Iris pigment epithelial cell (primary cell): ENCODE measurements around the gene MFAP4.

Source experiments
- DNase-seq: peaks from one replicate; pipeline ENCODE4 v3.0.0-alpha.2; 2011; ENCODE audit warnings: low read depth

The MFAP4 gene

GRCh38 chr17:19386974-19387920 lies at the start of gene MFAP4:
Gene MFAP4 (minus strand): TSS chr17:19387190. CDS start chr17:19387155, 35 bp downstream.
- peak; percentile 77 for DNase-seq

DNA sequence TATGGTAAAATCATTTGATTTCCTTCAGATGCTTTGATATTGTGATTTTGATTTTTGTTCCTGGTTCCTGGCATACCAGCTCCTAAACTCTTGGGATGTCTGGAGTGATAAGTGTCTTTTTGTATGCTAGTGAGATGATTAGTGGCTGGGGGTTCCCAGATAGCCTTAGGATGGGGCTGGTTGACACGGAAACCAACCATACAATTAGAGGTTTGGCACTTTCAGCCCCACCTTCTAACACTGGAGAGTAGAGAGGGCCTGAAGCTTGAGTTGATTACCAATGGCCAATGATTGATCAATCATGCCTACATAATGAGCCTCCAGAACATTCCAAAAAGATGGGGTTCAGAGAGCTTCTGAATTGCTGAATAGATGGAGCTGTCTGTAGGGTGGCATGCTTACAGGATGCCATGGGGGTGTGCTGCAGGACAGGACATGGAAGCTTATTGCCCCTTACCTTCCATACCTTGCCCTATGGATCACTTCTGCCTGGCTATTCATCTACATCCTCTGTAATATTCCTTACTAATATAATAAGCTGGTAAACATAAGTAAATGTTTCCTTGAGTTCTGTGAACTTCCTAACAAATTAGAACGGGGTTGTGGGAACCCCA lies 46.8 kb upstream of the MFAP4 start:
- no peak for DNase-seq

GRCh38 chr17:19433255-19433654 lies 46.3 kb upstream of the MFAP4 start:
- DNase-seq, result no peak

GRCh38 chr17:19431691-19432090 lies 44.7 kb upstream of the MFAP4 start:
- no peak for DNase-seq

DNA sequence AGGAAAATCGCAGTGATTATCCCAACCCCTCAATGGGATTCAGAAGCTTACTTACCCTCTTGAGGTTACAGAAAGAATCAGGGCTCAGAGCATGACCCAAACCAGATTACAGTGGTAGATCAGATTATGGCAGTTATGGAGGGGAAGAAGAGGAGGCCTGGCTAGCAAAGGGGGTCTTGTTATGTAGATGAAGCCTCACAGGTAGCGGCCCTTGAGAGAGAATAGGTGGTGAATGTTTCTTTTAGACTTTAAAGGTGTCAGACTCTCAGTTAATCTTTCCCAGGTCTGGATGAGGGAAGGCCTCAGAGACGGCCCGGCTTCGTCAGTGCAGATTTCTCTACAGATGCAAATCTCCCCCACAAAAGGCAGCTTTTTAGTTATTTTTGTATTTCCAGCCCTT lies 39.6 kb upstream of the MFAP4 start:
- DNase-seq, result no peak

- DNase-seq, result peak; percentile 49
Measured at GRCh38 chr17:19424934-19425868, 38.2 kb upstream of the MFAP4 start.

- DNase-seq, result no peak
Measured at GRCh38 chr17:19421926-19422325, 34.9 kb upstream of the MFAP4 start.

DNA sequence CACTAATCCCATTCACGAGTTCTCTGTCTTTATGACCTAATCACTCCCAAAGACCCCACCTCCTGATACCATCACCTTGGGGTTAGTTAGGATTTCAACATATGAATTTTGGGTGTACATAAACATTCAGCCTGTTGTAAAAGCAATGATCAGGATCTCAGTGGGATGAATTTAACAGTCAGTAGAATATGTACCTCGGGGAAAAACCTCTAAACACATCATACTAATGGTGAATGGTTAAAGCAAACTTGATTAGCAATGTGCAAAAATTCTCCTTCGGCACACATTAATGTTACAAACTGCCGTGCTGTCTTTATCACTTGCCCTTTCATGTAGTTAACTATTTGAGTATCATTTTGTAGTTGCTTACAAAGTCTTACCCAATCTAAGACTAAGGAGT lies 34.2 kb upstream of the MFAP4 start:
- no peak for DNase-seq

GRCh38 chr17:19418251-19418992 lies 31.4 kb upstream of the MFAP4 start:
- DNase-seq, result peak; percentile 82

GRCh38 chr17:19417611-19418010 lies 30.6 kb upstream of the MFAP4 start:
- DNase-seq, result peak; percentile 38

- no peak for DNase-seq
Measured at GRCh38 chr17:19415806-19416775, 29.1 kb upstream of the MFAP4 start.

DNA sequence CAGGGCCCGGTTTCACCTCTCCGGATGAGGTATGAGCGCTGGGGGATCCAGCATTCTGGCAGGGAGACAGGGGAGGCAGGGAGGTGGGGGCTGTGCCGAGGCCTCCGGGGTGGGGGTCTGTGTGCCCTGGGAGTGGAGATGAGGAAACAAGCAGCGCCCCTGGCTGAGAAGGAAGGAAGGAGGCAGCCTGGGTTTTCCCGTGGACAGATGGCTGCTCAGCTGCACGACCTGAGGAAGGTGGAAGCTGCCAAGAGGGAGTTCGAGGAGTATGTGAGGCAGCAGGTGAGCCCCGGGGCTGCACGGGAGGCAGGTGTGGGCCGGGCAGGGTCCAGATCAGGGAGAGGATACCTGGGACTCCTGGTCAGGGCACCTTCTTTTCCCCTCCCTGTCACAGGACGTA lies 28.3 kb upstream of the MFAP4 start:
- DNase-seq, result no peak

DNA sequence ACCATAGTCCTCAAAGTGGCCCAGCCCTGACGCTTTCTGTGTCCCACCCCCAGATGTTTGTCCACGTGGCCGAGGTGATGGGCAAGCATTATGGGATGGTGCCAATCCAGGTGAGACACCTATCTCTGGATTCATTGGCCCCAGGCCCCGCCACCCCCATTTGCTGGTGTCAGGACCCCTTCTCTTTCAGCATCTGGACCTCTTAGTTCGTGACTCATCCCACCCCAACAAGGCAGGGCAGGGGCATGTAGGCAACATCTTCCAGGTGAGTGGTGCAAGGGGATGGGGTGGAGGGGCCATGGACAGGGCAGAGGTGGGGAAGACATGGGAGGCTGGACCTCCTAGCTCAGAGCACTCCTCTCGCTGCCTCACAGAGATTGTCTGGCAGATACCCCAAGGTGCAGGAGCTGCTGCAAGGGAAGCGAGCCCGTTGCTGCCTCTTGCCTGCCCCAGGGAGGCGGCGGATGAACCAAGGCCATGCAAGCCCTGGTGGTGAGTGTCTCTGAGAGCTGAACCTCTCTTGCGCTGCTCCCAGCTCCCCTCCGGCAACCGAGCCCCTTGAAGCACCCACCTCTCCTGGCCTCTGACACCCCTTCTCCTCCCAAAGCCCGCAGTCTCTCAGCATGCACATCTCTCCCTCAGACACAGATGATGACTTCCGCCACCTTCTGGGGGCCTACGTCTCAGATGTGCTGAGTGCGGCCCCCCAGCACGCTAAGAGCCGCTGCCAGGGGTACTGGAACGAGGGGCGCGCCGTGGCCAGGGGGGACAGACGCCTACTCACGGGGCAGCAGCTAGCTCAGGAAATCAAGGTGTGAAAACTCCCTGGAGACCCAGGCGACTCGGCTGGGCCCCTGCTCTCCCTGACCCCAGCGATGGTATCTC lies 27.6 kb upstream of the MFAP4 start:
- DNase-seq, result no peak

GRCh38 chr17:19413761-19414160 lies 26.8 kb upstream of the MFAP4 start:
- no peak for DNase-seq

- no peak for DNase-seq
Measured at GRCh38 chr17:19412984-19413383, 26.0 kb upstream of the MFAP4 start.

DNA sequence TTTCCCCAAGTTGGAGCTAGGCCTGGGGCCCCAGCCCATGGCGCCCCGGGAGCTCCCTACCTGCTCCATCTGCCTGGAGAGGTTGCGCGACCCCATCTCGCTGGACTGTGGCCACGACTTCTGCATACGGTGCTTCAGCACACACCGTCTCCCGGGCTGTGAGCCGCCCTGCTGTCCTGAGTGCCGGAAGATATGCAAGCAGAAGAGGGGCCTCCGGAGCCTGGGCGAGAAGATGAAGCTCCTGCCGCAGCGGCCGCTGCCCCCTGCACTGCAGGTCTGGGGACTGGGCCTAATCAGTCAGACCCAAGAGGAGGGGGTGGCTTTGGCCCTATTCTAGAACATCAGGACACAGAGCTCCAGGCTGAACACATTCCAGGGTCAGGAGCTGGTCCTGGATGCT lies 25.5 kb upstream of the MFAP4 start:
- no peak for DNase-seq

- no peak for DNase-seq
Measured at GRCh38 chr17:19411631-19412030, 24.6 kb upstream of the MFAP4 start.

- no peak for DNase-seq
Measured at GRCh38 chr17:19410875-19411620, 24.1 kb upstream of the MFAP4 start, which contains the start of gene RNF112. Gene RNF112 (plus strand): TSS chr17:19411232. CDS start chr17:19411409, 177 bp downstream.
